Nephron progenitor cell (in vitro differentiated cells): ENCODE data around the gene GRK3.
"Not testable (repeated sequence)": the region's sequence is repeated elsewhere in the genome, so short reads cannot be mapped to it uniquely, and the experiment has no call there.

ENCODE experiments used
- DNase-seq: peaks from one replicate; pipeline ENCODE4 v3.0.0; 2021
- H3K27ac Mint-ChIP-seq: 2 replicates; pipeline ENCODE4 v1.8.0; 2021; ENCODE audit warnings: mild to moderate bottlenecking, moderate library complexity, mixed read lengths
- H3K27me3 Mint-ChIP-seq: 2 replicates; pipeline ENCODE4 v1.8.0; 2021; ENCODE audit warnings: mild to moderate bottlenecking, low read depth, mixed read lengths; ENCODE audit not compliant: poor library complexity
- H3K36me3 Mint-ChIP-seq: 2 replicates; pipeline ENCODE4 v1.8.0; 2021; ENCODE audit warnings: low read depth, mixed read lengths
- H3K4me1 Mint-ChIP-seq: 2 replicates; pipeline ENCODE4 v1.8.0; 2021; ENCODE audit warnings: mixed read lengths
- H3K4me3 Mint-ChIP-seq: 2 replicates; pipeline ENCODE4 v1.8.0; 2021; ENCODE audit warnings: mild to moderate bottlenecking, moderate library complexity, mixed read lengths
- H3K9me3 Mint-ChIP-seq: 2 replicates; pipeline ENCODE4 v1.8.0; 2021; ENCODE audit warnings: mild to moderate bottlenecking, moderate library complexity, mixed read lengths
- TF ChIP-seq, protein P1 (sequence below): fragments of 200-600 bp; sonication (generic); IDR thresholded peaks from 2 replicates; pipeline ENCODE4 v1.5.0; 2021; ENCODE audit warnings: antibody characterized with exemption

GRK3 gene

DNA sequence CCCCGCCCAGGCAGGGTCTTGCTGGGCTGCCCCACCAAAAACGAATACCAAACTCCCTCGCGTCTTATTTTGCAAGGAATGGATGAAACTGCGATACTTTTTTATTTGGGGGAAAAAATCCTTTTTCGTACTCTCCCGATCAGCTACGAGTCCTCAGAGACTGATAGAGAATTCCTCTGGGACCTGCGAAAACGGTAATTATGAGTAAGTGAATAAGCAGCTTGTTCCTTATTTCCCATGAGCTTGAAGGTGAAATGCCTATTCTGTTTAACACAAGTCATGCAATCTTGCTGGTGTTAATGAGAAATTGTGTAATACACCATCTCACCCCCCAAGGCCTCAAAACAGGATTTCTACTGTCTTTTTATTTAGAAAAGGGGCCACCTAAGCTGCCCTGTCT, 5.5 kb downstream of the GRK3 start:
- peaks cover 33% of the 10 kb centered on the region for H3K4me1 Mint-ChIP-seq
- no peak overlapping the region for H3K27ac Mint-ChIP-seq
- peaks cover 3% of the 10 kb centered on the region for H3K9me3 Mint-ChIP-seq
- peaks cover 17% of the 10 kb centered on the region for H3K27me3 Mint-ChIP-seq
- TF ChIP-seq, protein P1, sequence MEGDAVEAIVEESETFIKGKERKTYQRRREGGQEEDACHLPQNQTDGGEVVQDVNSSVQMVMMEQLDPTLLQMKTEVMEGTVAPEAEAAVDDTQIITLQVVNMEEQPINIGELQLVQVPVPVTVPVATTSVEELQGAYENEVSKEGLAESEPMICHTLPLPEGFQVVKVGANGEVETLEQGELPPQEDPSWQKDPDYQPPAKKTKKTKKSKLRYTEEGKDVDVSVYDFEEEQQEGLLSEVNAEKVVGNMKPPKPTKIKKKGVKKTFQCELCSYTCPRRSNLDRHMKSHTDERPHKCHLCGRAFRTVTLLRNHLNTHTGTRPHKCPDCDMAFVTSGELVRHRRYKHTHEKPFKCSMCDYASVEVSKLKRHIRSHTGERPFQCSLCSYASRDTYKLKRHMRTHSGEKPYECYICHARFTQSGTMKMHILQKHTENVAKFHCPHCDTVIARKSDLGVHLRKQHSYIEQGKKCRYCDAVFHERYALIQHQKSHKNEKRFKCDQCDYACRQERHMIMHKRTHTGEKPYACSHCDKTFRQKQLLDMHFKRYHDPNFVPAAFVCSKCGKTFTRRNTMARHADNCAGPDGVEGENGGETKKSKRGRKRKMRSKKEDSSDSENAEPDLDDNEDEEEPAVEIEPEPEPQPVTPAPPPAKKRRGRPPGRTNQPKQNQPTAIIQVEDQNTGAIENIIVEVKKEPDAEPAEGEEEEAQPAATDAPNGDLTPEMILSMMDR, result no peak
- no peak for DNase-seq
- no peak overlapping the region for H3K4me3 Mint-ChIP-seq
- peaks cover 5% of the 10 kb centered on the region for H3K36me3 Mint-ChIP-seq

DNA sequence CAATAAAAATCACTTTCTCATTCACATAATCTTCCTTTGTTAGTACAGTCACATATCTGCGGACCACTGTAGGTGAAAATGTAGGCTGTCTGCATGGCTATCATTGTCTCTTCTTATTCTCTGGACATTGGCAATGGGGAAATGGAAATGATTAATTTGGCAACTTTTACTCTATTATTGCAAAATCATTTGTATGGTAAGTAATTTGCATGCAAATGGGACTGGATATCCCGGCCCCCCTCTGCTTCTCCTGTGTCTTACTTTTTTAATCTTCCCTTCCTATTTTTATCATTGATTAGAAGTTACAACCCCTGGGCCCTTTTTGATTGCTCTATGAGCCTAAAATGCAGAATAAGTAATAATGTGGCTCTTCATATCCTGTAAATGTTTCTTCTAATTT, 6.0 kb downstream of the GRK3 start:
- H3K27ac Mint-ChIP-seq, result no peak overlapping the region
- peaks cover 3% of the 10 kb centered on the region for H3K9me3 Mint-ChIP-seq

DNA sequence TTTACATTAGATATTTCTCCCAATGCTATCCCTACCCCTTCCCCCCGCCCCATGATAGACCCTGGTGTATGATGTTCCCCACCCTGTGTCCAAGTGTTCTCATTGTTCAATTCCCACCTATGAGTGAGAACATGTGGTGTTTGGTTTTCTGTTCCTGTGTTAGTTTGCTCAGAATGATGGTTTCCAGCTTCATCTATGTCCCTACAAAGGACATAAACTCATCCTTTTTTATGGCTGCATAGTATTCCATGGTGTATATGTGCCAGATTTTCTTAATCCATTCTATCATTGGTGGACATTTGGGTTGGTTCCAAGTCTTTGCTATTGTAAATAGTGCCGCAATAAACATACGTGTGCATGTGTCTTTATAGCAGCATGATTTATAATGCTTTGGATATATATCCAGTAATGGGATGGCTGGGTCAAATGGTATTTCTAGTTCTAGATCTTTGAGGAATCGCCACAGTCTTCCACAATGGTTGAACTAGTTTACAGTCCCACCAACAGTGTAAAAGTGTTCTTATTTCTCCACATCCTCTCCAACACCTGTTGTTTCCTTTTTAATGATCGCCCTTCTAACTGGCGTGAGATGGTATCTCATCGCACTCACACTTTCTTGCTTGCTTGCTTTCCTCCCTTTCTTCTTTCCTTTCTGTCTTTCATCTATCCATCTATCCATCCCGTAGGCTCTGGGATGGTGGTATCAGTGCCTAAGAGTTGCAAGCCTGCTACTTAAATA, 7.7 kb downstream of the GRK3 start:
- peaks cover 14% of the 10 kb centered on the region for H3K4me1 Mint-ChIP-seq
- not testable (repeated sequence) for H3K36me3 Mint-ChIP-seq, H3K4me3 Mint-ChIP-seq

More for the DNA sequence above, 6.0 kb downstream of the GRK3 start:
- Mint-ChIP-seq H3K27me3 (peaks cover 14% of the 10 kb centered on the region), H3K4me3 (no peak overlapping the region), H3K36me3 (peaks cover 5% of the 10 kb centered on the region), H3K4me1 (peaks cover 30% of the 10 kb centered on the region)
- DNase-seq, result no peak
- TF ChIP-seq, protein P1, result no peak

DNA sequence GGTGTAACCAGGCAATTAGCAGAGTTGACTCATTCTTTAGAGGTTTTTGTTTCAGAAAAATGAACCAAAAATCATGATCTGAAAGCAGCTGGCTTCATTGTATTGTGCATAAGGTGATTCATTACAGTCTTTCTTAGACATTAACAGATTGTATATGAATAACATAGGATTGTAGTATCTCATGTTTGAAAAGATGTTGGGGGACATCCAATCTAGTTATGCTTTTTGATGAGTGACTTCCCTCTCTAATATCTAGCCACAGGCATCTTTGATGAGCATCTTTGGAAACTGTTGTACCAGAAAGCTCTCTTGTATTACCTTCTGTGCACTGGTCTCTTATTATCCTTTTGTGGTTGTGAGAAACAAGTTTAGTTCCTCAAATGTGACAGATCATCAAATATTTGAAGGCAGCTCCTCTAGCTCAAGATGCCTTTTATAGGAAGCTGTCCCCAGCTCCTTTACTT, 8.3 kb downstream of the GRK3 start:
- Mint-ChIP-seq H3K27ac (no peak overlapping the region), H3K4me3 (no peak overlapping the region), H3K4me1 (peaks cover 8% of the 10 kb centered on the region), H3K27me3 (no peaks in the 10 kb centered on the region), H3K36me3 (peaks cover 5% of the 10 kb centered on the region), H3K9me3 (peaks cover 3% of the 10 kb centered on the region)
- TF ChIP-seq, protein P1, result no peak
- no peak for DNase-seq

More for the DNA sequence above, 7.7 kb downstream of the GRK3 start:
- not testable (repeated sequence) for H3K27me3 Mint-ChIP-seq, H3K9me3 Mint-ChIP-seq, H3K27ac Mint-ChIP-seq, DNase-seq

DNA sequence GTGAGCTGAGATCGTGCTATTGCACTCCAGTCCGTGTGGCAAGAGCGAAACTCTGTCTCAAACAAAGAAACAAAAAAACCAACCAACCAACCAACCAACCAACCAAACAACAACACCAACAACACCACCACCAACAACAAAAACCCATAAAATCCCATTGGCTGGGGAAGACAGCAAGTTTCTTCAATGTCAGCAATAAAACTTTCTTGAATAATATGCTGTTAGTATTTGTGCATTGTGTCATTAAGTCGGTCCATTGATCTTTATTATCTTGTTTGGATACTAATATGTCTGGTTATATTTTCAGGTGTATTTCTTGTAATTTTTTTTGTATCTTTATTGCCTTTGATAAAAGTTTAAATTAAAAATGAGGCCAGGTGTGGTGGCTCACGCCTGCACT, 9.4 kb downstream of the GRK3 start:
- Mint-ChIP-seq H3K4me1 (no peaks in the 10 kb centered on the region), H3K9me3 (peaks cover 11% of the 10 kb centered on the region), H3K27ac (no peak overlapping the region), H3K4me3 (no peak overlapping the region), H3K27me3 (no peaks in the 10 kb centered on the region), H3K36me3 (peaks cover 14% of the 10 kb centered on the region)
- TF ChIP-seq, protein P1, result no peak
- DNase-seq, result no peak

DNA sequence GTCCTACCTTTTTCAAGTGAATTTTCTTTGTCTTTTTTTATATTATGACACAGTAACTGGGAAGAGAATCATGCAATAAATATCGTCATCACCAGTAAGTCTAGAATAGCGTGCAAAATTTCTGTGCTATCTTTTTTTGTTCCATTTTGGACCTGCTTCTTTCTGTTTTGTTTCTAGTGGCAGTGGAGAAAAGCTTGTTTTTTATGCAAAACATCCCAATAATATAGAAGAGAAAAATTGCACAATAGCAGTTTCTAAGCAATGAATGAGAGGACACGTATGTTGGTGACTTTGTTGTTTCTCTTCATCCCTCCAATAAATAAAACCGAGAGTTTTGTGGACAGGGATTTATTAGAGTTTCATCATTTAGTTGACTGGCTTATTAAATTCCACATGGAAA, 10.3 kb downstream of the GRK3 start:
- DNase-seq, result no peak
- Mint-ChIP-seq H3K4me3 (no peak overlapping the region), H3K27ac (no peak overlapping the region), H3K9me3 (peaks cover 11% of the 10 kb centered on the region), H3K4me1 (no peaks in the 10 kb centered on the region), H3K27me3 (no peaks in the 10 kb centered on the region), H3K36me3 (peaks cover 15% of the 10 kb centered on the region)
- TF ChIP-seq, protein P1, result no peak

DNA sequence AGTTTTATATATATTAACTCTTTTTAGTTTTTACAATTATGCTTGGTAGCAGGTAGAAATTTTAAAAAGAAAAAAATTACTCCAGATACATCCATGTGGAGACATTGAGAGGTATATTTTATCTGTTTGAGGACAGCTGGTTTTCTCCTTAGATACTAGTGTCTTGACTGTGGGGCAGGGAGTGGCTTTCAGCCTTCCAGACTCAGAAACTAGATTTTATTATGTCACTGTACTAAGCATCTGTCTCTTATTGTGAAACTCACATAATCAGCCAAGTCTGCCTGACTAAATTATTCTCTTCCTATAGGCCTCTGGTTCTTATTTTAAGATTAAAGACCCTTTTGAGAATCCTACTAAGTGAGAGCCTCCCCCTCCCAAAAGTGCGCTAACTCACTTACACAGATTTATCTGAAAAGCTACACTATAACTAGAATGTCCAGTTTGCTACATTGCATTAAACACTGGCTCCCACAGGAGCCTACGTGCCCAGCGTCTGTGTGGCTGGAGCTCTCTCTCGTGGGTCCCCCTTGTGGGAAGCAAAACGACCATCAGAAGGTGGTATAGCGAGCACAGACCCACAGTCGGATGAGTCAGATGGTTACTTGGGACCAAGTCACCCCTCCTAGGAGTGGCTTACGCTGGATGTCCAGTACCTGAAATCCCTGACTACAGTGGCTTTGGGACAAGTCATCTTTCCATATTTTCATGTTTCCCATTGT, 11.4 kb downstream of the GRK3 start:
- Mint-ChIP-seq H3K36me3 (peaks cover 15% of the 10 kb centered on the region), H3K9me3 (peaks cover 11% of the 10 kb centered on the region)
- DNase-seq, H3K4me3 Mint-ChIP-seq, H3K27me3 Mint-ChIP-seq, H3K27ac Mint-ChIP-seq, H3K4me1 Mint-ChIP-seq: not testable (repeated sequence)

DNA sequence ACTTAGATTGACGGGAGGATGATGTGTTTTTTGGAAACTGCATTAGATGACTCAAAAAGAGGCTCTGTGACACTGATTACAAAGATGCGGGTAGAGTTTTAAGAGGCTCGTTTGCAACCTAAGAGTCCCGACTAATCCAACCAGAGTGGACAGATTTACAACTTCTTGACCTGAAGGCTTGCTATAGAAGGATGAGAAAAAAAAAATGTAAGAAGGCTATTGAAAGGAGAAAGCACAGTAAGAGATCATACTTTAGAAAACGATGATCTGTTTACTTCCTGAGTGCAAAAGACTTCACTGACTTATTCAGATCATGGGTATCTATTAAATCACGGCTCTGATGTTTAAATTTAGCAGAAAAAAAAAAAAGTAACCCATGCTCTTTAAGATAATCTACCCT, 17.0 kb downstream of the GRK3 start:
- not testable (repeated sequence) for H3K9me3 Mint-ChIP-seq, H3K27ac Mint-ChIP-seq, H3K4me3 Mint-ChIP-seq, DNase-seq
- Mint-ChIP-seq H3K36me3 (peaks cover 12% of the 10 kb centered on the region), H3K27me3 (peaks cover 13% of the 10 kb centered on the region), H3K4me1 (peaks cover 12% of the 10 kb centered on the region)
